Osteocyte (in vitro differentiated cells): ENCODE data around the gene NOS2. TPM values are rescaled to one million over a fixed set of nuclear protein-coding genes. Genes with fewer than 3 reads are reported as not detected.

ENCODE experiments used
- DNase-seq: peaks from one replicate; pipeline ENCODE4 v3.0.0; 2021; ENCODE audit warnings: mixed read lengths; ENCODE audit not compliant: unreplicated experiment; ENCODE audit errors: extremely low spot score
- H3K27ac Mint-ChIP-seq: one replicate; pipeline ENCODE4 v1.8.0; 2021; ENCODE audit warnings: mild to moderate bottlenecking, mixed read lengths; ENCODE audit not compliant: unreplicated experiment
- H3K27me3 Mint-ChIP-seq: one replicate; pipeline ENCODE4 v1.8.0; 2021; ENCODE audit warnings: mixed read lengths; ENCODE audit not compliant: unreplicated experiment
- H3K36me3 Mint-ChIP-seq: one replicate; pipeline ENCODE4 v1.8.0; 2021; ENCODE audit warnings: mixed read lengths; ENCODE audit not compliant: unreplicated experiment
- H3K4me1 Mint-ChIP-seq: one replicate; pipeline ENCODE4 v1.8.0; 2021; ENCODE audit warnings: mixed read lengths; ENCODE audit not compliant: unreplicated experiment
- H3K4me3 Mint-ChIP-seq: one replicate; pipeline ENCODE4 v1.8.0; 2021; ENCODE audit warnings: mild to moderate bottlenecking, moderate library complexity, mixed read lengths; ENCODE audit not compliant: unreplicated experiment
- H3K9me3 Mint-ChIP-seq: one replicate; pipeline ENCODE4 v1.8.0; 2021; ENCODE audit warnings: mixed read lengths; ENCODE audit not compliant: unreplicated experiment
- CTCF ChIP-seq: fragments of 200-600 bp; sonication (generic); IDR thresholded peaks from 2 replicates; pipeline ENCODE4 v1.5.0; 2021; ENCODE audit warnings: antibody characterized with exemption, mild to moderate bottlenecking, moderate library complexity
- total RNA-seq: library from RNA; stranded (reverse); gene quantifications from 2 replicates; pipeline ENCODE4 v1.2.1, GENCODE V29; 2021

The NOS2 gene
- total RNA-seq, 1 donor from 2014 or later: not detected

- Mint-ChIP-seq H3K27me3 (no peaks in the 10 kb centered on the region), H3K9me3 (no peaks in the 10 kb centered on the region), H3K4me3 (no peak overlapping the region), H3K4me1 (no peaks in the 10 kb centered on the region), H3K36me3 (no peaks in the 10 kb centered on the region), H3K27ac (no peak overlapping the region)
- TF ChIP-seq CTCF: no peak
- no peak for DNase-seq
These were observed 29.5 kb downstream of the NOS2 start for GRCh38 chr17:27770877-27771276.

DNA sequence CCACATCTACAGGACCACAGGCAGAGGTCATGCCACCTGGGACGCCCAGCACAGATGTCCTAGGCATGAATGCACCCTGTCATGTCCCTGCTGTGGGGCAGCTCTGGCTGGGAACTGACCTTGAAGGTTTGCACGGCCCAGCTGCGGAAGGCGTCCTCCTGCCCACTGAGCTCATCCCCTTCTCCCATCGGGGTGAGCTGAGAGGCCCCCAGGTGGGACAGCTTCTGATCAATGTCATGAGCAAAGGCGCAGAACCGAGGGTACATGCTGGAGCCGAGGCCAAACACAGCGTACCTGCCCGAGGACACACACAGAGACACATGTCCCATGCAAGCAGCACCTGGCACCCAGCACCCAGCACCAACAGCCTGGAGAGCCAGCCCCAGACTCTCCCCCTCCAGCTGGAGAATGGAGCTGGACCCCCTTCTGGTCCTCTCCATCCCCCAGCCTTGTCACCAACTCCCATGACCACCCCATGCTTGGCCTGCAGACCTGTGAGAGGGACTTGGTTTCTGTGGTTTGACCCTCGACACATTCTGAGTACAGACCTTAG lies 31.4 kb downstream of the NOS2 start:
- no peak for TF ChIP-seq CTCF
- no peaks in the 10 kb centered on the region for H3K36me3 Mint-ChIP-seq
- H3K4me3 Mint-ChIP-seq: no peak overlapping the region
- H3K27ac Mint-ChIP-seq: no peak overlapping the region
- no peaks in the 10 kb centered on the region for H3K27me3 Mint-ChIP-seq
- no peaks in the 10 kb centered on the region for H3K4me1 Mint-ChIP-seq
- no peaks in the 10 kb centered on the region for H3K9me3 Mint-ChIP-seq
- DNase-seq: no peak

GRCh38 chr17:27766438-27766837 lies 33.9 kb downstream of the NOS2 start:
- Mint-ChIP-seq H3K27ac (no peak overlapping the region), H3K9me3 (no peaks in the 10 kb centered on the region), H3K4me3 (no peak overlapping the region), H3K27me3 (no peaks in the 10 kb centered on the region), H3K4me1 (no peaks in the 10 kb centered on the region), H3K36me3 (no peaks in the 10 kb centered on the region)
- TF ChIP-seq CTCF: no peak
- no peak for DNase-seq

DNA sequence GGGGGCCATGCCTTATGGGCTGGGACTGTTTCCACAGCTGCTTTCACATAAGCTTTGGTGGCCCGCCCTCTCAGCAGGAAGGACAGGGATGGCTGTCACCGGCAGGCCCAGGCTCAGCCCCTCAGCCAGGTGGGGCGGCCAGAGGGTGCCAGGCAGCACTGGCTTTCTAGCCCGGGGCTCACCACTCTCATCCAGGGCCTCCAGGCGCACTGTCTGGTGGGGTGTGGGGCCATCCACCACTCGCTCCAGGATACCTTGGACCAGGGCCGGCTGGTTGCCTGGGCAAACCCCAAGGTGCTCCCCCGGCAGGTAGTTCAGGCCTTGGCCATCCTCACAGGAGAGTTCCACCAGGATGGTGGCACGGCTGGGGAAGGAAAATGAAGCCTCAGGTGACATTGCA lies 35.0 kb downstream of the NOS2 start:
- Mint-ChIP-seq H3K27me3 (no peaks in the 10 kb centered on the region), H3K4me3 (no peak overlapping the region), H3K27ac (no peak overlapping the region), H3K9me3 (no peaks in the 10 kb centered on the region), H3K36me3 (no peaks in the 10 kb centered on the region), H3K4me1 (no peaks in the 10 kb centered on the region)
- TF ChIP-seq CTCF: no peak
- DNase-seq: no peak

DNA sequence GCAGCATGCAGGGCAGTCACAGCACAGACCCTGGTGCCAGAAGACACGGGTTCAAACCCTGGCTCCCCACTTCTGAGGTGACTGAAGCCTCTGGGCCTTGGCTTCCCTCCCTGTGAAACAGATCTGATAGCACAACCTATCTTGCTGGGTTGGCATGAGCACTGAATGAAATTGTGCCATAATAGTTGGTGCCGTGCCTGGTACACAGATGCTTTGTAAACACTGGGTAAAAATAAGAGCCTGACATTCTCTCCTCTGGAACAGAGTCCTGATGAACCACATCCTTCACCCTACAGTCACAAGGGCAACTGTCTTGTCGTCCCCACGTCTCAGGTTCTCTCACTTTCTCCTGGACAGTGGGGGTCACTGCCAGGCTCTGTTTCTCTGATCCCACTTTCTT lies 35.7 kb downstream of the NOS2 start:
- Mint-ChIP-seq H3K9me3 (no peaks in the 10 kb centered on the region), H3K36me3 (no peaks in the 10 kb centered on the region), H3K27me3 (no peaks in the 10 kb centered on the region), H3K4me3 (no peak overlapping the region), H3K4me1 (no peaks in the 10 kb centered on the region), H3K27ac (no peak overlapping the region)
- no peak for DNase-seq
- TF ChIP-seq CTCF: no peak
